Endothelial cell of umbilical vein (primary cell): Measurements from ENCODE around the gene TBC1D17. TPM values are rescaled to one million over a fixed set of nuclear protein-coding genes. Genes with fewer than 3 reads are reported as not detected.

Experiments used
- BruUV-seq: library from RNA; stranded (reverse); fragments of 400-500 nt; replicated peaks from 2 replicates; lab custom pipeline; 2021; lab: Mats Ljungman, UMichigan
- CTCF ChIA-PET: fragments of 300-600, 350-600 bp; sonication (Branson Sonifier 250); formaldehyde crosslinking; loops from one replicate; lab custom pipeline; 2021; ENCODE audit warnings: antibody characterized with exemption, inconsistent platforms; lab: Charles Lee
- POLR2A ChIA-PET: fragments of 300-600, 350-600 bp; sonication (Branson Sonifier 250); formaldehyde crosslinking; loops from one replicate; lab custom pipeline; 2021; ENCODE audit warnings: antibody characterized with exemption, inconsistent platforms; lab: Charles Lee
- DNase-seq: peaks from one replicate; pipeline ENCODE4 v3.0.0-alpha.2; 2011; ENCODE audit warnings: low read depth, low spot score
- FAIRE-seq: peaks from 2 replicates; lab custom pipeline; 2011; peaks lifted over from hg19 to GRCh38; lab: Jason Lieb, UNC
- H2AFZ ChIP-seq: 2 replicates; pipeline ENCODE4 v1.6.0; 2012; ENCODE audit warnings: low read depth, low read length, control low read depth, inconsistent platforms
- H3K27ac ChIP-seq: 2 replicates; pipeline ENCODE4 v1.5.1; 2011; ENCODE audit warnings: low read depth, mild to moderate bottlenecking, control low read depth, low read length, moderate library complexity; ENCODE audit not compliant: insufficient read depth
- H3K27me3 ChIP-seq, 2 experiments: 2 replicates each; pipeline versions ENCODE4 v1.6.0 to v1.6.1; 2011; ENCODE audit warnings: low read length in 2 of 2, mixed read lengths in 1 of 2; ENCODE audit not compliant: control insufficient read depth in 2 of 2, insufficient read depth in 2 of 2
- H3K36me3 ChIP-seq, 2 experiments: 2 replicates in 1 of 2; 3 replicates in 1 of 2; pipeline ENCODE4 v1.5.1; 2011; ENCODE audit warnings: low read length in 2 of 2, mild to moderate bottlenecking in 1 of 2, moderate library complexity in 1 of 2; ENCODE audit not compliant: control insufficient read depth in 2 of 2, insufficient read depth in 2 of 2; ENCODE audit errors: extremely low read depth in 1 of 2
- H3K4me1 ChIP-seq: 3 replicates; pipeline ENCODE4 v1.5.1; 2011; ENCODE audit warnings: mild to moderate bottlenecking, low read length; ENCODE audit not compliant: control insufficient read depth, insufficient read depth; ENCODE audit errors: extremely low read depth
- H3K4me2 ChIP-seq: 2 replicates; pipeline ENCODE4 v1.6.1; 2011; ENCODE audit warnings: low read length, control low read depth, mixed read lengths; ENCODE audit not compliant: insufficient read depth
- H3K4me3 ChIP-seq, 3 experiments: fragments of 200-600 bp in 1 of 3; sonication (generic), shearing (Covaris generic) in 1 of 3; replicated peaks in 1 of 3; 2 replicates each; pipeline ENCODE4 v1.5.1; 2011 to 2016; ENCODE audit warnings: control low read depth in 3 of 3, low read length in 3 of 3, mild to moderate bottlenecking in 2 of 3, inconsistent platforms in 1 of 3, low read depth in 1 of 3, moderate library complexity in 1 of 3; ENCODE audit not compliant: insufficient read depth in 1 of 3
- H3K79me2 ChIP-seq: 2 replicates; pipeline ENCODE4 v1.6.0; 2012; ENCODE audit warnings: low read length, inconsistent platforms; ENCODE audit not compliant: control insufficient read depth, insufficient read depth
- H3K9ac ChIP-seq: replicated peaks from 2 replicates; pipeline ENCODE3; 2011; ENCODE audit warnings: low read length, control low read depth; ENCODE audit not compliant: insufficient read depth; ENCODE audit errors: extremely low read depth
- H3K9me1 ChIP-seq: replicated peaks from 3 replicates; pipeline ENCODE4 v1.6.0; 2011; ENCODE audit warnings: mild to moderate bottlenecking, low read length; ENCODE audit not compliant: control insufficient read depth, insufficient read depth; ENCODE audit errors: extremely low read depth
- H3K9me3 ChIP-seq: replicated peaks from 2 replicates; pipeline ENCODE4 v1.5.1; 2012; ENCODE audit warnings: low read length, inconsistent platforms; ENCODE audit not compliant: control insufficient read depth, insufficient read depth
- H4K20me1 ChIP-seq: replicated peaks from 2 replicates; pipeline ENCODE3; 2011; ENCODE audit warnings: mild to moderate bottlenecking, low read length; ENCODE audit not compliant: control insufficient read depth, insufficient read depth; ENCODE audit errors: extremely low read depth
- CTCF ChIP-seq, 2 donors: IDR thresholded peaks; 1 replicate in 1 of 2; 2 replicates in 1 of 2; pipeline ENCODE4 v1.5.1; 2011; ENCODE audit warnings: low read length in 2 of 2, mild to moderate bottlenecking in 2 of 2, moderate library complexity in 2 of 2, control low read depth in 1 of 2, inconsistent platforms in 1 of 2, low read depth in 1 of 2; ENCODE audit not compliant: insufficient read depth in 1 of 2; ENCODE audit errors: extremely low read depth in 1 of 2
- EZH2 ChIP-seq: IDR thresholded peaks from 2 replicates; pipeline ENCODE4 v1.6.1; 2012; ENCODE audit warnings: borderline replicate concordance, low read depth, mild to moderate bottlenecking, moderate library complexity, low read length, inconsistent platforms; ENCODE audit not compliant: severe bottlenecking
- FOS ChIP-seq: IDR thresholded peaks from 2 replicates; pipeline ENCODE4 v1.6.1; 2011; ENCODE audit warnings: mild to moderate bottlenecking, low read length, moderate library complexity, borderline replicate concordance; ENCODE audit not compliant: insufficient read depth
- GATA2 ChIP-seq: IDR thresholded peaks from 2 replicates; pipeline ENCODE4 v1.7.0; 2011; ENCODE audit warnings: low read depth, mild to moderate bottlenecking, moderate library complexity, mixed read lengths, low read length; ENCODE audit not compliant: insufficient read length, insufficient read depth
- JUN ChIP-seq: IDR thresholded peaks from 2 replicates; pipeline ENCODE4 v1.6.1; 2011; ENCODE audit warnings: borderline replicate concordance, low read depth; ENCODE audit not compliant: insufficient read length, insufficient read depth
- MYC ChIP-seq: IDR thresholded peaks from one replicate; pipeline ENCODE4 v1.6.1; 2011; ENCODE audit warnings: mild to moderate bottlenecking, low read depth, low read length
- POLR2A ChIP-seq: IDR thresholded peaks from 2 replicates; pipeline ENCODE4 v1.6.1; 2012; ENCODE audit warnings: low read depth, mild to moderate bottlenecking, control low read depth, low read length
- POLR2AphosphoS5 ChIP-seq: IDR thresholded peaks from 2 replicates; pipeline ENCODE4 v1.6.1; 2012; ENCODE audit warnings: low read depth, mild to moderate bottlenecking, control low read depth, low read length, moderate library complexity; ENCODE audit not compliant: insufficient read depth
- dilution Hi-C: fragments of 300-500 bp; cut with MboI; formaldehyde crosslinking; loops from one replicate; pipeline ENCODE4 v1.15.0; 2019; ENCODE audit warnings: low sequenced_read_pairs; ENCODE audit not compliant: extremely low pct_ligation_motif_present
- intact Hi-C: fragments of 100-400 bp; cut with micrococcal nuclease; formaldehyde crosslinking; loops from one replicate; pipeline ENCODE4 v1.10.0; 2022
- polyA plus RNA-seq, 4 experiments: library from polyadenylated mRNA; depleted of rRNA in 3 of 4; stranded (reverse) in 3 of 4; unstranded in 1 of 4; fragments of >200 nt; gene quantifications; 2 replicates each; pipeline versions ENCODE4 v1.2.1 to v1.2.3, GENCODE V29; 2011 to 2012; ENCODE audit warnings: missing spikeins in 1 of 4
- total RNA-seq: library from RNA; stranded (reverse); gene quantifications from 2 replicates; pipeline ENCODE4 v1.2.3, GENCODE V29; 2021
- TF ChIP-seq, protein P1 (sequence below): IDR thresholded peaks from 2 replicates; pipeline ENCODE4 v1.6.1; 2011; ENCODE audit not compliant: insufficient read depth, insufficient read length

Gene TBC1D17
- total and polyA plus RNA-seq, 2 donors (not counting 3 experiments of a cell fraction or from before 2014, with no cell fraction given), result 34.2 to 39.3 TPM

- H3K4me3 ChIP-seq, result peak overlapping the region in 2 of 3 experiments; percentile 20 to 49
- intact Hi-C loops, result loop anchor here (1.0 kb wide), 4 partner anchors 17 to 84 kb away; partner anchors contain the start of genes FUZ and PNKP
- no peak for FAIRE-seq
- no peak overlapping the region for H3K27ac ChIP-seq
- H4K20me1 ChIP-seq, result no peaks in the 10 kb centered on the region
- dilution Hi-C loops, result no loop called here
- H3K27me3 ChIP-seq, result no peaks in the 10 kb centered on the region
- H3K4me2 ChIP-seq, result peak overlapping the region; percentile 72
- no peak for DNase-seq
- peaks cover 25% of the 10 kb centered on the region for H3K79me2 ChIP-seq
- H3K9me3 ChIP-seq, result no peaks in the 10 kb centered on the region
- H3K9me1 ChIP-seq, result no peaks in the 10 kb centered on the region
- BruUV-seq, result no TSS peak
- H3K36me3 ChIP-seq, result peaks cover 0 to 7% of the 10 kb centered on the region in 2 experiments
- ChIA-PET CTCF (interaction anchor here (0.8 to 1.8 kb wide), 6 partner anchors 15 to 128 kb away, joined by 3 to 15 read pairs (median 4); partner anchors contain the start of genes FUZ and MED25), POLR2A (interaction anchor here (0.6 to 1.2 kb wide), 2 partner anchors 19 to 79 kb away, joined by 5 to 6 read pairs; no protein-coding TSS in a partner anchor)
- H3K4me1 ChIP-seq, result peaks cover 24% of the 10 kb centered on the region
- H2AFZ ChIP-seq, result no peak overlapping the region
- TF ChIP-seq CTCF (IDR thresholded peaks at IDR 0.05; ENCODE audit: extremely low read depth in 1 of 2, insufficient read depth in 1 of 2, low read depth in 1 of 2, low read length in 2 of 2) (no peak), EZH2 (no peak), JUN (no peak), FOS (no peak), POLR2A (no peak), GATA2 (no peak), POLR2AphosphoS5 (no peak), MYC (no peak)
- TF ChIP-seq, protein P1, sequence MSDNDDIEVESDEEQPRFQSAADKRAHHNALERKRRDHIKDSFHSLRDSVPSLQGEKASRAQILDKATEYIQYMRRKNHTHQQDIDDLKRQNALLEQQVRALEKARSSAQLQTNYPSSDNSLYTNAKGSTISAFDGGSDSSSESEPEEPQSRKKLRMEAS, result no peak
- no peak overlapping the region for H3K9ac ChIP-seq
These were observed 27.3 kb upstream of the TBC1D17 start for GRCh38 chr19:49850221-49850486.
